ENCODE results near the gene MYBPC2.

Gene MYBPC2

DNA sequence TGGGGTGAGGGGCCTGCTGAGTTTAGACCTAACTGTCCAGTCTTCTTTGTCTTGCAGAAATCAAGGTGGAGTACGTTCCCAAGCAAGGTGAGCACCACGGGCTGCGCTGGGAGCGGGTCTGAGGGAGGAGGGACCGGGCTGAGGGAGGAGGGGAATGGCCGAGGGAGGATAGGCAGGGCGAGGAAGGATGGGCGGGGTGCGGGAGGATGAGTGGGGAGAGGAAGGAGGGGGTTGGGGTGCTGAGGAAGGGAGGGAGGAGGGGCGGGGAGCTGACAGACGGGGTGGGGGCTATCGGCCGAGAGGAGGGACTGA lies 18.5 kb downstream of the MYBPC2 start:
- no peak for TF ChIP-seq CTCF (IDR thresholded peaks at IDR 0.05; ENCODE audit: borderline replicate concordance, control extremely low read depth, extremely low read depth, insufficient read depth, missing control alignments)
- DNase-seq (ENCODE audit: low spot score) = no peak
- in situ Hi-C loops (cut with MboI; ENCODE audit: low sequenced_read_pairs, unreplicated experiment) = no loop called here

GRCh38 chr19:50453243-50453642 lies 20.6 kb downstream of the MYBPC2 start:
- TF ChIP-seq CTCF (IDR thresholded peaks at IDR 0.05; ENCODE audit: borderline replicate concordance, control extremely low read depth, extremely low read depth, insufficient read depth, missing control alignments) = no peak
- DNase-seq (ENCODE audit: low spot score) = no peak
- in situ Hi-C loops (cut with MboI; ENCODE audit: low sequenced_read_pairs, unreplicated experiment) = no loop called here

DNA sequence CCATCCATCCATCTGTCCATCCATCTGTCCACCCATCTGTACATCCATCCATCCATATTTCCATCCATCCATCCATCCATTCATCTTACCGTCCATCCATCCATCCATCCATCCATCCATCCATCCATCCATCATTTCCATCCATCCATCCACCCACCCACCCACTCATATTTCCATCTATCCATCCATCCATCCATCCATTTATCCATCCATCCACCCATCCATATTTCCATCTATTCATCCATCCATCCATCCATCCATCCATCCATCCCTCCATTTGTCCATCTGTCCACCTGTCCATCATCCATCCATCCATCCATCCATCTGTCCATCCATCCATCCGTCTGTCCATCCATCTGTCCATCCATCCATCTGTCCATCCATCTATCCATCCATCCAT lies 23.3 kb downstream of the MYBPC2 start:
- TF ChIP-seq CTCF (IDR thresholded peaks at IDR 0.05; ENCODE audit: borderline replicate concordance, control extremely low read depth, extremely low read depth, insufficient read depth, missing control alignments) = no peak
- no peak for DNase-seq (ENCODE audit: low spot score)
- in situ Hi-C loops (cut with MboI; ENCODE audit: low sequenced_read_pairs, unreplicated experiment) = no loop called here

DNA sequence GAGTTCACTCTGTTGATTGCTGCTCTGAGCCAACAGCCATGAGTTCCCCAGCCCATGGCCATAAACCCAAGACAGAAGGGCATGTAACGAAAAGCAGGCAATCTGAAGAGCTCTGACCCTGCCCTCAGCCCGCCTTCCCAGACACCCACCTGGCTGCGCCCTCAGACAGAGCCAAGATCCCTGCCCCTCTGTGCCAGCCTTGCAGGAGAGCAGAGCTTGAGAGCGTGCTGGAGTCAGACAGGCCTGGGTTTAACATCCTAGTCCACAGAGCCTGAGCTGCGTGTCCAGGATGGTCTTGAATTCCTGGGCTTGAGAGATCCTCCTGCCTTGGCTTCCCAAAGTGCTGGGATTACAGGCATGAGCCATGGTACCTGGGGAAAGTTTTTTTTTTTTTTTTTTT lies 24.6 kb downstream of the MYBPC2 start:
- DNase-seq (ENCODE audit: low spot score) = no peak
- in situ Hi-C loops (cut with MboI; ENCODE audit: low sequenced_read_pairs, unreplicated experiment) = no loop called here
- no peak for TF ChIP-seq CTCF (IDR thresholded peaks at IDR 0.05; ENCODE audit: borderline replicate concordance, control extremely low read depth, extremely low read depth, insufficient read depth, missing control alignments)

- DNase-seq (ENCODE audit: low spot score) = no peak
- in situ Hi-C loops (cut with MboI; ENCODE audit: low sequenced_read_pairs, unreplicated experiment) = no loop called here
- no peak for TF ChIP-seq CTCF (IDR thresholded peaks at IDR 0.05; ENCODE audit: borderline replicate concordance, control extremely low read depth, extremely low read depth, insufficient read depth, missing control alignments)
Measured at GRCh38 chr19:50458396-50459066, 25.8 kb downstream of the MYBPC2 start.

DNA sequence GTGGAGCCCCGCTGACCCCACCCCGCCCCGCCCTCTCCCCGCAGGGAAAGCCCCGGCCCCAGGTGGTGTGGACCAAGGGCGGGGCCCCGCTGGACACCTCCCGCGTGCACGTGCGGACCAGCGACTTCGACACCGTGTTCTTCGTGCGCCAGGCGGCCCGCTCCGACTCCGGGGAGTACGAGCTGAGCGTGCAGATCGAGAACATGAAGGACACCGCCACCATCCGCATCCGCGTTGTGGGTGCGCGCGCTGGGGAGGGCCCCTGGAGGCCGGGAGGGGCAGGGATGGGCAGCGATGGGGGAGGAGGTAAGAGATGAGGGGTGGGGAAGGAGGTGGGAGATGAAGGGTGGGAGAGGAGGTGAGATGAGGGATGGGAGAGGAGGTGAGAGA lies 26.4 kb downstream of the MYBPC2 start:
- in situ Hi-C loops (cut with MboI; ENCODE audit: low sequenced_read_pairs, unreplicated experiment) = no loop called here
- TF ChIP-seq CTCF (IDR thresholded peaks at IDR 0.05; ENCODE audit: borderline replicate concordance, control extremely low read depth, extremely low read depth, insufficient read depth, missing control alignments) = no peak
- DNase-seq (ENCODE audit: low spot score) = no peak

Data from GM13976 (cell line).